HG03520 (cell line): ENCODE measurements around the gene MFAP2.
"Not testable (repeated sequence)": the region's sequence is repeated elsewhere in the genome, so short reads cannot be mapped to it uniquely, and the experiment has no call there.

Experiments used
- ATAC-seq: cut with Tn5 transposase; IDR thresholded peaks from one replicate; pipeline ENCODE4 v1.9.1; 2021; ENCODE audit warnings: mild to moderate bottlenecking, moderate library complexity; ENCODE audit not compliant: unreplicated experiment

The MFAP2 gene

DNA sequence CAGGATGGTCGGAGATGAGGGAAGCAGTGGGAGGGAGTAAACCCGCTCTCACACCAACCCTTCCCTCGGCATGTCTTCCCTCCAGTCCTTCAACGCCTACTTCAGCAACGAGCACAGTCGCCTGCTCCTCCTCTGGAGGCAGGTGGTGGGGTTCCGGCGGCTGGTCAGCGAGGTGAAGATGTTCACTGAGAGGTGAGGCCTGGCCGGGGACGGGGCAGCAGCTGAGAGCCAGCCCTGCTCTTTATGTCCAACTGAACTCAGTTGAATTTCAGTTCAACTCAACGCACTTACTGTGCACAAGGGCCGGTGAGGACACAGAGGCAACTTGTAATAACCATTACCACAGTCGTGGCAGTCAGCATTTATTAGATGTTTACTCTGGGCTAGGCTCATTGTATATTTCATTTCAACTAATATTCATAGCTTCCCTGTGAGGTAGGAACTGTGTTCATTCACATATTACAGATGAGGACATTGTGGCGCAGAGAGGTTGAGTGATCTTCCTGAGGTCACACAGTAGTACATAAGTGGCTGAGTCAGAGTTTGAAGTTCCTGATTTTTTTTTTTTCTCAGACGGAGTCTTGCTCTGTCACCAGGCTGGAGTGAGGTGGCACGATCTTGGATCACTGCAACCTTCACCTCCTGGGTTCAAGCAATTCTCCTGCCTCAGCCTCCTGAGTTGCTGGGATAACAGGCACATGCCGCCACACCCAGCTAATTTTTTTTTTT, 49.0 kb downstream of the MFAP2 start:
- ATAC-seq = not testable (repeated sequence)

DNA sequence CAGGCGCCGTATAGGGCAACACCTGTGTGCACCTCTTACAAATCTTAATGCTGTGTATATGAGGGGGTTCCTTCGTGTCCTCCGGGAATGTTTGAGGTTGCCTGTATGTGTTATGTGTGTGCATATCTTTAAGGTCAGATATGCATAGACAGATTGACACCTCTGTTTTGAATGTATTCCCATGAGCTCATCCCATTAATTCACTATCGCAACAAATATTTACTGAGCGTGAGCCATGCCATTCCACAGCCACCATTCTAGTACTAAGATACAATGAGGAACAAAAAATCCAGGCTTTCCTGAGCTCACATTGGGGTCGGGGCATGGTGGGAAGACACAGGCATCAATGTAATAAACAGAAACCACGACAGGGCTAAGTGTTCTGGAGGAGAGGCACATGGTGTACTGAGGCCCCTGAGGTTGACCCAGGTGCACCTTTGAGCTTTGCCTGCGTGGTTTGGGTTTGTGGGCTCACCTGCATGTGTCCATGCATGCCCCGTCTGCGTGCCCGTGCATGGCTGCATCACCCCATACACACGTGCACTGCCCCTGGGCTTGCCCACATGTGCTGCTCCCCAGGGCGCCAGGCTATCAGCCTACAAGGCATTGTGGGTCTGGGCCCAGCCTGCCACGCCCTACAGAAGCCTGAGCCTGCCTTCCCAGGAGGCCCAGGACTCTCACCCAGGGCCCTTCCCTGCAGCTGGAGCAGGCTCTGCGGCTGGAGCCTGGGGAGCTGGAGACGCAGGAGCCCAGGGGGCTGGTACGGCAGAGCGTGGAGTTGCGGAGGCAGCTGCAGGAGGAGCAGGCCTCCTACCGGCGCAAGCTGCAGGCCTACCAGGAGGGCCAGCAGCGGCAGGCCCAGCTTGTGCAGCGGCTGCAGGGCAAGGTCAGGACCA, 51.0 kb downstream of the MFAP2 start:
- not testable (repeated sequence) for ATAC-seq

DNA sequence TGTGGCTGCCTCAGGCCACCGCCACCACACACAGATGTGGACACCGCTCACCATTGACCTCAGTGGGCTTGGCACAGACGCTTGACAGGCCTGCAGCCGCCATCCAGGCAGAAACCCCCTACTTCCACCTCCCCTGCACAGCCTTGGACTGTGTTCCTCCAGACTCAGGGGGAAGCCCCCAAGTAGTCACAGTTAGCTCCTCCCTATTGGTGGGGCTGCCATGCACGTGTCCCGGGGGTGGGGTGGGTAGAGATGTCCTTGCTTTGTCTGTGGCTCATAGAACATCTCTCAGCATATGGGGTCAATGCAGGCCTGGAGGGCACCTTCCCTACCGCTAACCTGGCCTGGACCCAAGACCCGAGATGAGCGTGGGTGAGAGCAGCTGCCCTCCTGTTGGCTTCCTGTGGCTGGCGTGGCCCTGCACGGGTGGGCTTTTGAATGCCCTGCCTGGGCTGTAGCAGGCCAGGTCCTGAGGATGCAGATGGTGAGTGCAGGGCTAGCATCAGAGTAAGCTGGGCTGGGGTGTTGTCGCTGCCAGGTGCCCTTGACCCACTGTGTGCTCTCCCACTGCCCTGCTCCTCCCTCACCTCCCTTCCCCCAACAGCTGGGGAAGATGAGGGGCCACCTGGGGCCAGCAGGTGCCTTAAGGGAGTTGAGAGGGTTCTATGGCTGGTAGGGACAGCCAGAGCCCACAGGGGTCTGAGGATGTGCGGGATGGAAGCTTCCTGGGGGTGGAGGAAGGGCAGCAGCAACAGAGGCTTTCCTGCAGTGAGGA, 52.5 kb downstream of the MFAP2 start:
- no peak for ATAC-seq

DNA sequence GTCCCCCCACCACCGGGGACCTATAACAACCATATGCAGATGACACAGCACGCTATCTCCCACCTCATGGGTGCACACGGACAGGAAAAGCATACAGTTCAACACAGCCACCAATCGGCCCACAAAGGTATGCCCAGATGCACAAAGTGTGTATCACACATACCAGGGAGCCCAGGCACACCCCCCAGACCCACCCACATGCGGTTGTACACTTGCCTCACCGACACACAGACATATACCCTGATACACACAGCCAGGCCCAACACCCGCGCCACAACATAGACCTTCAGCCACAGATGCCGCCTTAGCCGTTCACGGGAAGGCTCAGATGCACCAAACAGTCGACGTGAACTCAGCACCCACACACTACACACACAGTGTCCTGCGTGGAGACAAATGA, 53.2 kb downstream of the MFAP2 start:
- no peak for ATAC-seq

DNA sequence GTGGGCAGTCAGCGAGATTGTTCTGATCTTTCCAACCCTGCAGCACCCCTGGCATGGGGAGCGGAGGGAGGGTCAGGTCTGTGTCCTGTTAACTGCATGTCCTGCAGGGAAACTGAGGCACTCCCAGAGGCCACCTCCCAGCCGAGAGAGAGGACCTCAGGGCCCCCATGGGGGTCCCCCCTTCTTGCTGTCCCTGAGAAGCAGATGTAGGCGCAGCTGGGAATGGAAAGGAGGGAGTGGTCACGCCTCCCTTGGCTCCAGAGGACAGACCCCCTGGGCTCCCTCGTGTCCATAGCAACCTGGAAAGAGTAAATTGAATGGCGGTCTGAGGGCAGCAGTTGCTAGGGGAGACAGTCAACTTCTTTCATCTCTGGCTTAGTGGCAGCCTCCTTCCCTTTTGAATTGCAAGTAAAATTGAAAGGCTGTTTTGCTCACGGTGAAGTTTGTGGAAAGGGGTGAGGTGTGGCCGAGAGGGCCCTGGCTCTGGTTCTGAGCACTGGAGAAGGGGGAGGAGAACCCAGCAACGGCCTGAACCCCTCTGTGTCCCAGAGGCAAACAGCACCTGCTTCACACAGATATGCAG, 53.8 kb downstream of the MFAP2 start:
- no peak for ATAC-seq

DNA sequence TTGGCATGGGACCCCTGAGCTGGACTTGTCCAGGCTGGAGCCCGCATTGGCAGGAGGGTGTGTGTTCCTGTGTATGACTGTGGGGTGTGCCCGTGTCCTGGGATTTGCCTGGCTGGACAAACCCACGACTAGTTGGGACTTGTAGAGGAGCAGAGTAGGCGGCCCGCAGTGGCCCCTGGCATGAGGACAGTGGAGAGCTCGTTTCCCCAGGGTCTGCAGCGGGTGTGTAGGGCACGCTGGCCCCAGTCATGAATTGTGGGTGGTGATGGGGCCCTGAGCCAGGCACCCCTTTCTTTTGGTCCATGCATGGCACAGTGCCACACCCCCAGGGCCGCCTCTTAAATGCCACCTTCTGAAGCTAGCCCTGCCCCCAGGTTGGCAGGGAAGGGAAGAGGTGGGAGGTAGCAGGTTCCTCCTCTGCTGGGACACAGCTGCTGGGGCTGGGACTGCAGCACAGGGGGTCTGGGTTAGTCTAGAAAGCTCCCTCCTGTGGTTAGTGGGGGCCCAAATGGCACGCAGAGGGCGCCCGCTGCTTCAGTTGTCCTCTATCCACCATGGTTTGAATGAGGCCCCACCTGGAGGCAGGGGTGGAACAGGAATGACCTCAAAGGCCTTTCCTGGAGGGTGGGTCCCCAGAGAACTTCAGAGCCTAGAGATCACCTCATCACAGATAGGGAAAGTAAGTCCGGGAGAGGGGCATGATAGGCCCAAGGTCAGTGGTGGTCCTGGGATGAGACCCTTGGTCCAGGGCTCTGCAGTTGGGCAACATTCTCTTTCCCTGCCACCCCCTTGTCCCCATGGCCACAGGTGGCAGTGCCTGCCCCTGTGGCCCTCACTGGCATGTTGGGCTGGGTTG, 54.6 kb downstream of the MFAP2 start:
- no peak for ATAC-seq

DNA sequence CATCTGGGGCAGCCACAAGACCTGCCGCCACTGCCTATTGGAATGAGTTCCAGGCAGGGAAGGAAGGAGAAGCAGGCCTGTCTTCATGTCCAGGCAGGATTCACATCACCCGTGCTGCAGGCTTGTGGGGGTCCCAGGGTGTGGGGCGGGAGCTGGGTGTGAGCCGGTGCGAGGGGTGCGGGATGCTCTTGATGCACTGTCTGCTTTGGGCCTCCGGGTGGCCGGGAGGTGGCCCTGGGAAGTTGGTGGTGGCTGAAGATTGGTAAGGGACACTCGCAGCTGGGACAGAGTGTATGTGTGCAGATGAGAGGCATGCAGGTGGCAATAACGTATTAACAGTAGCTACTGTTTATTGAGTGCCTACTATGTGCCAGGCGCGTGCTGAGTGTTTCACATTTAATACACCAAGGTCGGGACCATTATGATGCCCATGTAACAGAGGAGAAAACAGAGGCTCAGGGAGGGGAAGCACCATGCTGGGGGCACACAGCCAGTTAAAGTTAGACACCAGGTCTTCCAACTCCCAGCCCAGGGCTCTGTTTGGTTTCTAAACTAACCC, 55.4 kb downstream of the MFAP2 start:
- ATAC-seq = no peak
